HG03280 (cell line): ENCODE data around the gene CBX4.

Experiments used
- ATAC-seq: cut with Tn5 transposase; IDR thresholded peaks from one replicate; pipeline ENCODE4 v1.9.1; 2021; ENCODE audit warnings: mild to moderate bottlenecking, moderate library complexity; ENCODE audit not compliant: unreplicated experiment

Gene CBX4

DNA sequence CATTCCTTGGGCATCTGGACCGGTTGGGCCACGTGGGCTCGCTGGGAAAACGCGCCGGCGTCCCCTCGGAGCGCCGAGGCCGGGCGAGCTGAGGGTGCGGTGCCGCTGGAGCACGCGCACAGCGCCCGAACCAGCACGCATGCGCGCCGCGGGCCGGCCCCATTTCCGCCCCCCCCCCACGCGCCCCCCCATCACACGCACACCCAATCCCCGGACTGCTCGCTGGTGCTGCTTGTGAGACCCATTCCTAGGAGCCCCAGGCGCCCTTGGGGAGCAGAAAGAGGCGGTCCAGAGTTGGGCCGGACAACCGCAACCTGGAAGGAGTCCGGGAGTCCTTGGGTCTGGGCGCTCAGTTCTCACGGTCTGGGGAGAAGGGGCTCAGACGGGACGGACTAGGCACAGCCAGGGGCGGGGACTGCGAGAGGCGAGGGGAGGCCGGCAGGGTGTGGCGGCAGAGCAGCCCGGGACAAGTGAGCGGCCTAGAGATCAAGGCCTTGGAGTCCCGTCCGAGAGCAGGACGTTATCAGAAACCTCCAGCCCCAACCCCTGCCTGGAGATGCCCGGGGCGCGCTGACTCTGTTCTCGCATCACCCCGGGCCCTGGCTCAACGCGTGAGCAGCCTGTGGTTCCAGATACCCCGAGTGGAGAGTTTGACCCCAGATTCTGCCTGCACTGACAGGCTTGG is 36.4 kb downstream of the CBX4 start:
- no peak for ATAC-seq

DNA sequence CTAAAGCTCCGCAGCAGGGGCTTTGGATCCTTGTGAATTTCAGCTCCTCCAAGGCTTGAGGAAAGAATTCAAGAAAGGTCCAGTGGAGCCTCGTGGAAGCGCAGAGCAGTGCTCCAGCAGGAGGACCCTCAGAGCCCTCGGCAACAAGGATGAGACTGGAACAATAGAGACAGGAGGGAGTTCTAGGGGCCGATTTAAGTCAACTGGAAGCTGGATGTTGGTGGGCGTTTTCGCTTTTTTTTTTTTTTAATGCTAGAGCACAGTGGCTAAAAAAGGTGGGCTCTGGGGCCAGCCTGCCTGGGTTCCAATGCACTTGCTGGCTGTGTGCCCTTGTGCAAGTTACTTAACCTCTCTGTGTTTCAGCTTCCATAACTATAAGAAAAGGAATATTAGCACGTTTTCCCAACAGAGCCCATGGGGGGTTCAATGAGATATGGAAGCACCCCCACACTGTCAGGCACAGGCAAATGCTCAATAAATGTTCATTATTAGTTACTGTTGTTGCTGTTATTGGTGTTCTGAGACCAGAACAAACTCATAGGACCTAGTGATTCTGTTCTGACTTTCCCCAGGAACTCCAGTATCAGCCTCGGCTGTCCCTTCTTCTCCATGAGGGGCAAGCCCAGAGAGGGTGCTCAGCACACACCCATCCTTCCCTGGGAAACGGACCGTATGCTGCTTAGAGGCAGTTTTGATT is 37.1 kb downstream of the CBX4 start:
- no peak for ATAC-seq

DNA sequence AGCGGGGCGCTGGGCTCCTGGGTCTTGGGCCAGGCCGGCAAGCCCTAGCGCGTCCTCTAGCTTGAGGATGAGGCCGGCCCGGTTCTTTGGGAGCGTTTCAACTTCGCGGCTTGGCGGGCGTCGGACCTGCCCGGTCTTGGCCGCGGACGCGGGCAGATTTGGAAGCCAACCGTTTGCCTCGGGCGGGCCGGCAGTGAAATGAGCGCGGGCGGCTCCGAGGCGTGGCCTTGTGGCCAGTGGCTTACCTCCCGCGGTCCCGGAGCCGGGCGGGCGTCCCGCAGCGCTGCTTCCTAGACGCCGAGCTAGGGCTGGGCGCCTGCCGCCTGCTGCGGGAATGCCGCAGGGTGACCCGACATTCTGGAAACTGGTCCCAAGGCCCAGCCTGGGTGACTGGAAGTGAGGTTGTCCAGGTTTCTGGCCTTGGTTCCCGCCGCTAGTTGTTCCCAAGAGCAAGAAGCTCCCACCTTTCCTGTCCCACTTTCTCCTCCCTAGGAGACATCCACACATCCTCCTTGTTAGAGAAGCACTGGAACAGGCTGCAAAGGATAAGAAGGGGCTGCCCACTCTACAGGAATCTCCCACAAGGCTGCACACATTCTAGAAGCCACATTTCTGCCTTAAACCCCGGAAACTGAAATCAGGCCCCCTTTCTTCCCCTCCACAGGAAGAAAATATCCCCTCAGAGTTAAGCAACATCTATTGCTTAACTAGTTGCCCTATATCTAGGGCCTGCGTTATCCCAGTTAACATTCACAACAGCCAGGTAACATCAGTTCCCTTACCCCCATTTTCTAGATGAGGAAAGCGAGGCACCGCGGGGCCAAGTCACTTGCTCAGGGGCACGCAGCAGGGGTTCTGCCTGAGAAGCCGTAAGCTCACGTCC is 37.8 kb downstream of the CBX4 start:
- ATAC-seq, result no peak

- no peak for ATAC-seq
These were observed 38.7 kb downstream of the CBX4 start for GRCh38 chr17:79800325-79801155.

DNA sequence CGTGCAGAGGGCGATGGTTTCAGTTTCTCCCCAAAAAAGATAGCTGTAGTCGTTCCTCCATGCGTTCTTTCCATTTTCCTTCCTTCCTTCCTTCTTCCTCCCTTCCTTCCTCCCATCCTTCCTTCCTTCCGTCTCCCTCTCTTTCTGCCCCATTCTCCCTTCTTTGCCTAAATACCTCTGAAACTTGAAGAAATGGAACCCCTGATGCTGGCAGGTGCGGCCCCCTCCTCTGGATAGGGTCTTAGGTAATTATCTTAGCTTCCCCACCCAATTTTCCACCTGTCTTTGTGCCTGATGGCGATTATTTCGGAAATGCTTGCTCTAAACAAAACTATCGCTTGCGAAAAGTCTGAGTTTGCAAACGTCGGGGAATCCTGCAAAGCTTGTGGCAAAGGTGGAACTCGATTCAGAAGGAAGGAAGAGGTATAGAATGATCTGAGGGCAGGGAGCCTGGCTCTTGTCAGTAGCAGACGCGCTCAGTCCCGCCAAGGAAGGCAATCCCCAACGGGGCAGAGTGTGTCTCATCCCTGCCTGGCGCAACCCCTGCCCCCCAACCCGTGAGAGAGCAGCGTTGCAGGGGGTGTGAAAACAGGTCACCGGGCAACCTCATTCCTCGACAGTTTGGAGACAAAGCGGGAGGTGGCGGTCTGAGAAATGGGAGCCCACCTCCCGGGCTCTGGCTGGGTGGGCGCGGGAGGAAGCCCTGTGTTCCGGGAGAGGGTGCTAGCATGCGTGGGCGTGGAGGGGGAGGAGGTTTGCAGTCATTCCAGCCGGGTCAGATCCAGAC is 39.5 kb downstream of the CBX4 start:
- ATAC-seq, result no peak

DNA sequence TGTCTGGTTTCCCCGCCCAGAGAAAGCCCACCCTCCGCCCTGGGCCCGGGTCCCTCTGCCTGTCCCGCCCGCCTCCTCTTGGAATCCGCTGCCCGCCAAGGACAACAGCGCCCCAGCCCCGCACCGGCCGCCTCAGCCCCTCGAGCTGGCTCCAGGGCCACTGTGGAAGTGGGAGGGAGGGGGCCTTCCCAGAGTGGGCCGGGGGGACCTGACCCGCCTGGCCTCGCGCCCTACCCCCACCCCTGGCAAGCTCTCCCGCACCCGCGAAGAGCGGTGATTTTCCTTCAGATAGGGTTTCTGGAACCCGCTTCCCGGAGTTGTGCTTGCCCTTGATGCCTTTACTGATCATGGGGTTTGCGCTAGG is 40.1 kb downstream of the CBX4 start:
- ATAC-seq, result no peak

DNA sequence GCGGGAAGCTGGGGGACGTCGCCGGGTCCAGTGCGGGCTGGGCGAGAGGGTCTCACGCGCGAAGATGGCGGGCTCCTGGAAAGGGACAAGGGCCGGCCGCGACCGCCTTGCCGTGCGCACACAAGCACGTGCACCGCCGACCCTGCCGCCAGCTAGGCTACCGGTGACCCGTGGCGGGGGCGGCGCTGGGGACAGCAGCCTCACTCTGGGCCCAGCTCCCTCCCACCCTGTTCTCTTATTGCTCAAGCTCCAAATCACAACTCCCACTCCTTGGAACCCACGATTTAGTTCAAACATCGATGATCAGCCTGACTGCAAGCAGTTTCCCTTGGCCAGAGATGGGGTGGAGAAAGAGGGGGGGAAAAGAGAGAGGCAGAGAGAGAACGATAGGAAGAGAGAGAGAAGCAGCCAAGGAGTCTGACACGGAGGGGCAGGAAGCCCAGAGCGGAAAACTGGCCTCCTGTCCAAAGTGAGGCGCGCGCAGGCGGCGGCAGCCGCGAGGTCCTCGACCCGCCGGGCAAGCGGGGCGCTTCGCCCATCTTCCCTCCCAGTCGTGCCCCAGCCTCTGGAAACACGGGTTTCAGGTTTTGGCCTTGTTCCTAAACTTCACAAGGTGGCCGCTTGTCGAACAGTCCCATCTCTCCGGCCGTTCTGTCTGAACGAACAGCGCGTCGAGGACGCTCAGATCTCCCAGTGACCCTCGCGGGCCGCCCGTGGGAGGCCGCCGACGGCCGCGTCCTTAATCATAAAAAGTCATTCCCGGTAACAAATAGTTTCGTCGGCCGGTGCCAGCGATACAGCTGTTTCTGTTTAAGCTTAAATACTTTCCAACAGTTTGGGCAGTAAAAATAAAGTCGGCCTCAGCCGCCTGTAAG is 40.7 kb downstream of the CBX4 start:
- no peak for ATAC-seq

- peak; percentile 17 for ATAC-seq
These were observed 41.5 kb downstream of the CBX4 start for GRCh38 chr17:79797492-79798298.

DNA sequence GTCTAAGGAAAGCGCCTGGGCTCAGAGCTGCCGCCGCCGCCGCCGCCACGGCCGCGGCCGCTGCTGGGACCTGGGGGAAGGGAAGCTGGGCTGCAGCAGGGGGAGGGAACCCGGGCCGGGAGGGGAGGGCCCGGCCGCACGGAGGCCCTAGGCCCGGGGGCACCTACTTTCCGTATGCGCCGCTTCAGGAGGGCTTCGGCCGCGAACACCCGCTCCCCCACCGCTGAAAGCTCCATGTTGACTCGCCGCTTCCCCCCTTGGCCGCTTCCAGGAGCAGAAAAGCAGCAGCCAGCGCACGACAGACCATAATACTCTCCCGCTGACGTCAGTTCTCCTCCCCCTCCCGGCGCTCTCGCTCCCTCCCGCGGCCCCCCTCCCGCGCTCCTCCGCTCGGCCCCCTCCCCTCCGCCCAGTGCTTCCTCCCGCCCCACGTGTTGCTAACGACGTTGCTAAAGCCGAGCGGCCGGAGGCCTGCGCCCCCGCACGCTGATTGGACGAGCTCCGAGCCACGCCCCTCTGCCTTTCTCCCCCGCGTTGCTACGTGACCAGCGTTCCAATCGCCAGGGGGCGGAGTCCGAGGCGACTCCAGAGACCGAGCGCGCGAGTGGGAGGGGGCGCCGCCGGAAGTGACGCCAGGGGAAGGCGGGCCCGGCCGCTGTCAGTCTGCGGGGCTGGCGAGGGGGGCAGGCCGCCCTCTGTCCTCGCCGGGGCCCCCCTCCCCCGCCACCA is 42.3 kb downstream of the CBX4 start, which contains the start of gene CBX8:
TSS of gene CBX8 (minus strand) at position 315 of the 729 bp plus-strand sequence. CDS start at position 236, 79 bp downstream.
- peak; percentile 89 for ATAC-seq

DNA sequence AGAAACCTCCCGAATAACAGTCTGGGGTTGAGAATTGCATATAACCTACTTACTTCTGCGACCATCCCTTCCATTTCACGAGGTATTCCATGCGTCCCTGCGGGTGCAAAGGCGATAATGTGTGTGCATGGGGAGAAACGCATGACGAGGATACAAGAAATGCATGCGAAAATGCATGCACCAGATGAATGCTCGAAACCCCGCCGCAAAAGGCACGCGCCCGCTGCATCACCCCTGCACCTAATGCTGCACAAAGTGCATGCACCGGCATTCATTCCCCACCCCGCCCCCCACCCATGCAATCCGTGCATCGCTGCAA is 42.8 kb downstream of the CBX4 start:
- ATAC-seq, result no peak

DNA sequence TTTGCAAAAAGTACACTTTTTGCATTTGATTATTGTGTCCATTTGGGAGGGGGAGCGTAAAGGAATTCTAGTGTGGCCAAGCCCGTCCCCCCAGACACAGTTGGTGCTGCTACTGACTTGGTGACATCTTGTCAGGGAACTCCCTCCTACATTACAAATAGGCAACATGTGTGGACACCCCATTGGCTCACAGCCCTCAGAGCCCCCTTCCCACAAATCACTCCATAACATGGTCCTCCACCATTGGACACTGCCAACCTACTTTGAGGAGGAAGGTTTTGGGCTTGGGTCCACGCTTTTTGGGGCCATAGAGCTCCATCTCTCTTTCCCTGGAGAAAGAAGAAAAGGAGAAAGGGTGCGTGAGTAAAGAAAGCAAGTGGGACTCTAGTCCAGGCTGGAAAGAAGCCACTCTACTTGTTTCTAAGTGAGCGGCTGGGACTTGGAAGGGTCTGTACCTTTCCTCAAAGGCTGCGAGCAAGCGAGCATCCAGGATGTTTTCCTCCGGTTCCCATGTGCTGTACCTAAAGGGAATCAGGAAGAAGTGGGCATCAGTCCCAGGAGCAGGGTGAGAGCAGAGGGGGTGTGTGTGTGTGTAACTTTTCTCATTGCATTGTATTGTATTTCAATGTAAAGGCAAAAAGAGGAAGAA is 43.3 kb downstream of the CBX4 start:
- ATAC-seq, result no peak

- ATAC-seq, result no peak
These were observed 44.4 kb downstream of the CBX4 start for GRCh38 chr17:79794659-79795511.

- no peak for ATAC-seq
These were observed 45.3 kb downstream of the CBX4 start for GRCh38 chr17:79793924-79794304.

DNA sequence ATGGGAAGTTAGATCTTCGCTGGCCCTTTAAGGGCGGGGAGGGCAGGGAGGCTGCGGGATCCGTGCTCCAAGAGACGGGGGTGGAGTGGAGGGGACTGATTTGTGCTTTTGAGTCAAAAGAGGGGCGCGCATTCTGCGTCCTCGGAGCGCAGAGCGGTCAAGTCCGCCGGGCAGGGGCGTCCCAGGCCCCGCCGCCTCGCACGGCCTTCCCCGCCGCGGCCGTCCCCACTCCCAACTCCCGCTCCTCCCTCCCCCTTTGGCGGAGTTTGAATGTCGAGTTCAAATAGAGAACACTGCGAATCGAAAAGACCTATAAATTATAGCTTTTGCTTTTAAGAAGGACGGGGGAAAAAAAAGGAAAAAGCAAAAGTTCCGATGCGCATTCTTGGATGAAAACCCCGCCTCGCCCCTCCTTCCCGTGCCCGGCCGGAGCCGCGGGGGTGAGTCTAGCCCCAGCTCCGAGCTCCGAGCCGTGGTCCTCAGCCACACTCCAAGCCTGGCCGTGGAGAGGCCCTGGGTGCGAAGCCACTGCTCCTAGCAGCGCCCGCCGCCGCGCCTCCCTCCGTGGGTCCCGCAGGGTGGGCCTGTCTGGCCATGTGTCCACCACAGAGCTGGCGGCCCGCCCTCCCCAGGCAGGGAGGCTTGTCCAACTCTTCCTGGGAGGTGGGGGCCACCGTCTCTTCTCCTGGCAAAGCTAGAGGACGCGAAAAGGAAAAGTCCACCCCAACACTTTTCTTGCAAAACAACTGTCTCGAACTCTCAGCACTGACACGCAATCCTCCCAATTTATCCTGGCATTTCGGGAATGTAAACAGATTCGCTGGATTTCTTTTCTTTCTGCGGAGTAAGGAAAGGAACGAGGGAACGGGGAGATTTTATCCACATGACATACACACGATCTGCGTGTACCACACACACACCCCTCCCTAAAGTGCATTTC is 46.0 kb downstream of the CBX4 start:
- ATAC-seq, result no peak

DNA sequence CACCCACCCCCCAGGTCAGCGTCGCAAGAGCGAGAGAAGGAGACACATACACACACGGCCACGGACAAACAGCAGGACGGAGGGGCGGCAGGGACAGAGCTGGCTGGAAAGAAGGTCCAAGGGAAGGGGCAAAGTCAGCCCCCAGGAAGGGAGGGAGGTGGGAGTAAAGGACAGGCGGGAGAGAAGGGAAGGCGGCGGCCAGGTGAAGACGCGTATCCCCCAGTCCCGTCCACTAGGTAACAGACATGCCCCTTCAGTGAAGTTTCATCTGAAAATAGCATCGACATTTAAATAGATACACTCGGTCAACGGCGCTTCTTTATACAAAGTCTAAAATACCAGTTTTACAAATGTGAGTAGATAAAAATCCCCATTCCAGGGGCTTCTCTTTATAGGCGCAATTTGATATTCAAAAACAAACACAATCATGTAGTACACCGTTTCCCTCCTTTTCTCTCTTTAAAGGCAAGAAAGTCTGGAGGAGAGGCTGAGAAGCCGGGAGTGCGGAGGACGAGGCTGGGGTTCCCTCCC is 46.8 kb downstream of the CBX4 start:
- ATAC-seq, result no peak
